ENCODE data around the gene SPATS2L. TPM values are rescaled to one million over a fixed set of nuclear protein-coding genes. Genes with fewer than 3 reads are reported as not detected.

SPATS2L gene
- total RNA-seq, 1 experiment from 2014 or later, result 174 TPM

GRCh38 chr2:200308546-200309295, 2.2 kb downstream of the SPATS2L start:
- Histone ChIP-seq H3K36me3 (ENCODE audit: low read depth, low read length) (peaks cover 4% of the 10 kb centered on the region), H3K9ac (ENCODE audit: low read length) (peak overlapping the region; percentile 80), H3K4me1 (ENCODE audit: insufficient read depth, low read length) (peaks cover 57% of the 10 kb centered on the region), H3K4me2 (ENCODE audit: low read length) (peak overlapping the region; percentile 89), H3K9me3 (ENCODE audit: low read length) (no peaks in the 10 kb centered on the region), H2AFZ (ENCODE audit: low read length) (no peak overlapping the region), H3F3A (ENCODE audit: low read length, unreplicated experiment) (peaks cover 5% of the 10 kb centered on the region), H3K27me3 (ENCODE audit: low read length) (no peaks in the 10 kb centered on the region), H4K20me1 (ENCODE audit: low read length) (peaks cover 51% of the 10 kb centered on the region), H3K9me2 (replicated peaks; ENCODE audit: low read length) (no peaks in the 10 kb centered on the region), H3K27ac (ENCODE audit: low read length) (peak overlapping the region; percentile 53), H3K79me2 (ENCODE audit: low read length) (peaks cover 94% of the 10 kb centered on the region), H3K4me3 (ENCODE audit: low read length) (peak overlapping the region; percentile 85)
- ATAC-seq (peak; percentile 6; the same call in 1 of the 2 replicates), DNase-seq (peak; percentile 49)
- TSS peak; percentile 13 for BruUV-seq (replicated peaks)
- TF ChIP-seq EZH2 (IDR thresholded peaks at IDR 0.05; ENCODE audit: low read length, unreplicated experiment), result no peak
- TF ChIP-seq, protein P1, sequence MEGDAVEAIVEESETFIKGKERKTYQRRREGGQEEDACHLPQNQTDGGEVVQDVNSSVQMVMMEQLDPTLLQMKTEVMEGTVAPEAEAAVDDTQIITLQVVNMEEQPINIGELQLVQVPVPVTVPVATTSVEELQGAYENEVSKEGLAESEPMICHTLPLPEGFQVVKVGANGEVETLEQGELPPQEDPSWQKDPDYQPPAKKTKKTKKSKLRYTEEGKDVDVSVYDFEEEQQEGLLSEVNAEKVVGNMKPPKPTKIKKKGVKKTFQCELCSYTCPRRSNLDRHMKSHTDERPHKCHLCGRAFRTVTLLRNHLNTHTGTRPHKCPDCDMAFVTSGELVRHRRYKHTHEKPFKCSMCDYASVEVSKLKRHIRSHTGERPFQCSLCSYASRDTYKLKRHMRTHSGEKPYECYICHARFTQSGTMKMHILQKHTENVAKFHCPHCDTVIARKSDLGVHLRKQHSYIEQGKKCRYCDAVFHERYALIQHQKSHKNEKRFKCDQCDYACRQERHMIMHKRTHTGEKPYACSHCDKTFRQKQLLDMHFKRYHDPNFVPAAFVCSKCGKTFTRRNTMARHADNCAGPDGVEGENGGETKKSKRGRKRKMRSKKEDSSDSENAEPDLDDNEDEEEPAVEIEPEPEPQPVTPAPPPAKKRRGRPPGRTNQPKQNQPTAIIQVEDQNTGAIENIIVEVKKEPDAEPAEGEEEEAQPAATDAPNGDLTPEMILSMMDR (conservative IDR thresholded peaks at IDR 0.05; ENCODE audit: low read depth, low read length), result peak; percentile 49
- no peak for TF ChIP-seq EZH2phosphoT487 (IDR thresholded peaks at IDR 0.05; ENCODE audit: borderline replicate concordance, low read length)
- ChIA-PET POLR2A (ENCODE audit: unreplicated experiment) (interaction anchor here (1.1 kb wide), 1 partner anchor 11 kb away, joined by 5 read pairs; no protein-coding TSS in a partner anchor), CTCF (no interaction called here)
- intact Hi-C loops (cut with micrococcal nuclease), result loop anchor here (2.0 to 5.0 kb wide), 3 partner anchors 66 to 172 kb away; no protein-coding TSS in a partner anchor

GRCh38 chr2:200309296-200310049, 3.0 kb downstream of the SPATS2L start:
- CTCF ChIA-PET, result no interaction called here
- Histone ChIP-seq H3K79me2 (ENCODE audit: low read length) (peaks cover 94% of the 10 kb centered on the region), H3K9me3 (ENCODE audit: low read length) (no peaks in the 10 kb centered on the region), H3F3A (ENCODE audit: low read length, unreplicated experiment) (peaks cover 5% of the 10 kb centered on the region), H3K36me3 (ENCODE audit: low read depth, low read length) (peaks cover 5% of the 10 kb centered on the region), H2AFZ (ENCODE audit: low read length) (no peak overlapping the region), H3K4me3 (ENCODE audit: low read length) (peak overlapping the region; percentile 85), H3K9me2 (replicated peaks; ENCODE audit: low read length) (no peaks in the 10 kb centered on the region), H4K20me1 (ENCODE audit: low read length) (peaks cover 51% of the 10 kb centered on the region), H3K4me1 (ENCODE audit: insufficient read depth, low read length) (peaks cover 58% of the 10 kb centered on the region), H3K4me2 (ENCODE audit: low read length) (peak overlapping the region; percentile 89), H3K27me3 (ENCODE audit: low read length) (no peaks in the 10 kb centered on the region), H3K27ac (ENCODE audit: low read length) (peak overlapping the region; percentile 53), H3K9ac (ENCODE audit: low read length) (peak overlapping the region; percentile 80)
- no TSS peak for BruUV-seq (replicated peaks)
- TF ChIP-seq, protein P1 (conservative IDR thresholded peaks at IDR 0.05; ENCODE audit: low read depth, low read length), result no peak
- TF ChIP-seq EZH2 (IDR thresholded peaks at IDR 0.05; ENCODE audit: low read length, unreplicated experiment), result no peak
- no peak for TF ChIP-seq EZH2phosphoT487 (IDR thresholded peaks at IDR 0.05; ENCODE audit: borderline replicate concordance, low read length)
- POLR2A ChIA-PET (ENCODE audit: unreplicated experiment), result interaction anchor here (1.1 kb wide), 1 partner anchor 10 kb away, joined by 5 read pairs; no protein-coding TSS in a partner anchor
- ATAC-seq (no peak), DNase-seq (peak; percentile 54)
- intact Hi-C loops (cut with micrococcal nuclease), result loop anchor here (2.0 to 5.0 kb wide), 3 partner anchors 65 to 171 kb away; no protein-coding TSS in a partner anchor
